Fibroblast of skin of right biceps (primary cell): ENCODE results near the gene PRDX2.
A peak's percentile ranks its signal among the peaks of the same experiment; 100 is the strongest.

ENCODE experiments used
- DNase-seq: peaks from one replicate; pipeline ENCODE4 v3.0.0-alpha.2; 2013

Gene PRDX2

GRCh38 chr19:12751635-12752034, 50.0 kb downstream of the PRDX2 start, which contains the start of gene BEST2:
BEST2 (plus strand) TSS chr19:12751791; CDS start chr19:12752593, 802 bp downstream.
- DNase-seq, result no peak

GRCh38 chr19:12750851-12751250, 50.7 kb downstream of the PRDX2 start:
- no peak for DNase-seq

- DNase-seq, result peak; percentile 10
These were observed 51.6 kb downstream of the PRDX2 start for GRCh38 chr19:12749938-12750521.

GRCh38 chr19:12748489-12748888, 53.1 kb downstream of the PRDX2 start:
- no peak for DNase-seq
